GM21423 (cell line): ENCODE measurements around the gene ABLIM2.

Experiments used
- ATAC-seq: cut with Tn5 transposase; IDR thresholded peaks from one replicate; pipeline ENCODE4 v1.9.1; 2021; ENCODE audit warnings: mild to moderate bottlenecking, moderate library complexity; ENCODE audit not compliant: unreplicated experiment

The ABLIM2 gene

DNA sequence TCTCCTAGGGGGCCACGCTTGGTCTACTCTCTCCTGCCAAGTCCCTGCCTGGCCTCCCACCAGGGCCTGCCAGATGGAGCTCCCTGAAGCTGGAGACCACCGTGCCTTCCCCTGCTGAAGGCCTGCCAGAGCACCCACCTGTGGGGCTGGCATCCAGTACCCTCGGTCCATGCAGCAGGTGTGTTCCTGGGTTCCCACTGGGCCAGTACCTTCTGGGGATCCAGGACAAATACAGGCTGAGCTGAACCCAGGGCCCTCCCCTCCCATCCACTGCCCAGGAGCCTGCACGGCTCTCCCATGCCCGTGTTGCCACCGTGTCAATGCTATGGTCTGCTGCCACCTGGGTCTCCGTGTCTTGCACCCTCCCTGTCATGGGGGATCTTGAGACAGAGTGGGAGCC, 68.8 kb downstream of the ABLIM2 start:
- no peak for ATAC-seq

DNA sequence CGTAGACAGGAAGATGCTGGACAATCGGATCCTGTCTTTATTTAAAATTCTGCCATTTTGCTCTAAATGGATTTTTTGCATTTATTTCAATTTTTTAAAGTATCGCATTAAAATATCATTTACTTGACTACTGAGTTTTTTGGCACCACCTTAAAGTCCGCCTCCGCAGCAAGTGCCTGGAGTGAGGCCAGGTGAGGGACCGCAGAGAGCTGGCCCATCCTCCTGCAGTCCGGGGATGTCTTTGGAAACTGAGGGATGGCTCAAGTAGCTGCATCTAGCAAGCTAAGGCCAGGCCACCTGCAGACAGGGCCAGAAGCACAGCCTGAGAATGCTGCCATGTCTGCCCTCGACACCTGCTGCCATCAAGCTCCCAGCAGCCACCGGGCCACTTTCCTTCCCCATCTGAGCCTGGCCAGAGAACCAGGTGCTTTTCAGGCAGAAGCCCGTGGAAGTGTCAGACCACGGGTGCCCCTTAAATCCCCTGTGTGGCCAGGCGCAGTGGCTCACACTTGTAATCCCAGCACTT, 69.6 kb downstream of the ABLIM2 start:
- ATAC-seq, result no peak

DNA sequence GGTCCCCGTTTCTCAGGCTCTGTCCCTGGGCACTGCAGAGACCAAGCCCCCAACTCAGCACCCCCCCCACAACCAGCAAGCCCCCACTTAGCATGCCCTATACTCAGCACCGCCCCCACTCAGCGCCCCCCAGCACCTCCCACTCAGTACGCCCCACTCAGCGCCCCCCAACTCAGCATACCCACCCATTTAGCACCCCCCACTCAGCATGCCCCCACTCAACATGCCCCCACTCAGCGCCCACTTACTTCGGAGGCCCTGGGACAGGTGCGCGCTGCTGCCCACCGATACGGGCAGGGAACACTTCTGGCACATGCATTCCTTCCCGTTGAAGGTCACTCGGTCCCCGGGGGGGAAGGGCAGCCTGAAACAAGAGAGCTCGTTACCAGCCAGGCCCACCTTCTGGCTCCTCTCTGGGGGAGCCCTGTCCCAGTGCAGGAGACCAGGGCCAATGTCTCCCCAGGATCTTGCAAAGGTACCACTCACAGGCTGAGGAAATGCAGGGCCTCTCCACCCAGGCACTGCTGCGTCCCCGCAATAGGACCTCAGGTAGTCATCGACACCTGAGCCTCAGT, 70.6 kb downstream of the ABLIM2 start:
- ATAC-seq, result no peak

DNA sequence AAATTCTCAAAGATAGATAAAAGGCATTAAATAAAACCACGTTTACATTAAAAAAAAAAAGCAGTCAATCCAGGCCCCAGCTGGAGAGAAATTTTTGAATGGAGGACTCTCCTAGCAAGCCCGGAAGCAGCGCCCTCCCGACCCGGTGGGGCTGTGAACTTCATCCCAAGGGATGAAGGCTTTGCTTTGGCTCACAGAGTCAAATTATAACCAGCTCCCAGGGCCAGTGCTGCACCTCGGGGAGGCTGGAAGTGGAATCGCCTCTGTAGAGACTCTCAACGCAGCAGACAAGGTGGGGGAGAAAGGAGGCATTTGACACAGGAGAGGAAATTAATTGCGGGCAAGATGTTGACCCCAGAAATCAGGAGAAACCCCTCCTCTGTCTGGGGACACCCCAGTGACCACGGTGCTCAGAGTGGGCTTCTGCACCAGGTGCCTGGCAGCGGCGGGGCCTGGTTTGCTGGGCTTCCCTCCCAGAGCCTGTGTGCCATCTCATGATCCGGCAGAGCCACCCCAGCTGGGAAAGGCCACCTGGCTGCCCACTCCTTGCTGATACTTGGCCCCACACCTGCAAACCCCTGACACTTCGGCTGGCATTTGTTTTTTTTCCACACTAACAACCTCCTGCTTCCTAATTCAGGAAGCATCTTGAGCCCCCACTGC, 71.7 kb downstream of the ABLIM2 start:
- ATAC-seq, result no peak

DNA sequence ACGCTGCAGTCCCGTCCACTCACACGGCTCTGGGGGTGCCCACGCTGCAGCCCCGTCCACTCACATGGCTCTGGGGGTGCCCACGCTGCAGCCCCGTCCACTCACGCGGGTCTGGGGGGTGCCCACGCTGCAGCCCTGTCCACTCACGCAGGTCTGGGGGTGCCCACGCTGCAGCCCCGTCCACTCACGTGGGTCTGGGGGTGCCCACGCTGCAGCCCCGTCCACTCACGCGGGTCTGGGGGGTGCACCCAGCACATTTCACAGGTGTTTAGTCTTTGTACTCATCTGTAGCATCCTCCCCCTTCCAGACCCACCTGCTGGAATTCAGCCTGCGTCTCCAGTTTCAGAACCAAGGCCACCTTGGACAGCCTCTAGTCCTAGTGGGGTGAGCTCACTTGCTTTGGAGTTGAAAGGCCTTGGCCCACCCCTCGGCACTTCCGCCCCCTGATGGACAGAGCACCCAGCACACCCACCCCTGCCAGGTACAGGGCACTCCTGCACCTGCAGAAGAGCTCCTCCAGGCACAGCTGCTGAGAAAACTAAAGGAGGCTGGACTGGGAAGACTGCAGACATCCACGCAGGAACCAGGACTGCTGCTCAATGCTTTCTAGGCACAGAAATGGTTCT, 73.0 kb downstream of the ABLIM2 start:
- ATAC-seq, result no peak

DNA sequence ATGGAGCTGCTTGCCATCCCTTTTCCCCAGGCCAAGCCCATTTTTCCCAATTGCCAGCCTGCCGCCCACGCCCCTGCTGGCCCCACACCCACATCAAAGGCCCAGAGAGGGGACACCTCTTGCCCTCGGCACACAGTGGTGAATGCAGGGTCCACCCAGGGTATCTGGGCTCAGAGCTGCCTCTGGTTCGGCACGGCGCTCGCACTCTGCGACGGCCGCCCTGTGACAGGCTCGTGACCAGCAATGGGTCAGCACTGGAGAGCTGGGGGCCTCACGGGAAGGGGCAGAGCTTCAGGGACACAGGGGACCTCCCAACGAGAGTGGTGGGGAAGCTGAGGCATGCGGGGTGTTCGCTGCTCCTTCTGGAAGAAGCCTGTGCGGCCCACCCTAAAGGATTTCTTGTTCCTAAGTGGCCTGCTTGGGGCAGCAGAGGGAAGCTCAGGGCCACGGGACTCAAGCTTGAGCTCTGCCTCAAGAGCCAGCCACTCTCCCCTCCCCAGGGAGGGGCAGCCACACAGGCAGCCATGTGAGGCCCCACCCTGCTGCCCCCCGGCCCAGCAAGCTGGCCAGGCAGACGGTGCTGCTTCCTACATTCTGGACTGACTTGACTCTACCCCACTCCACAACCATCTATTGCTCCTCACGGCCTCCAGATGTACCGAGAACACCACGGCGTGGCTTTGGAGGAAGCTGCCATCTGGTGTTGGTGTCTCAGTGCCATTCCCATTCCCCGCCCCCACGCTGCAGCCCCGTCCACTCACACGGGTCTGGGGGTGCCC, 73.7 kb downstream of the ABLIM2 start:
- no peak for ATAC-seq

DNA sequence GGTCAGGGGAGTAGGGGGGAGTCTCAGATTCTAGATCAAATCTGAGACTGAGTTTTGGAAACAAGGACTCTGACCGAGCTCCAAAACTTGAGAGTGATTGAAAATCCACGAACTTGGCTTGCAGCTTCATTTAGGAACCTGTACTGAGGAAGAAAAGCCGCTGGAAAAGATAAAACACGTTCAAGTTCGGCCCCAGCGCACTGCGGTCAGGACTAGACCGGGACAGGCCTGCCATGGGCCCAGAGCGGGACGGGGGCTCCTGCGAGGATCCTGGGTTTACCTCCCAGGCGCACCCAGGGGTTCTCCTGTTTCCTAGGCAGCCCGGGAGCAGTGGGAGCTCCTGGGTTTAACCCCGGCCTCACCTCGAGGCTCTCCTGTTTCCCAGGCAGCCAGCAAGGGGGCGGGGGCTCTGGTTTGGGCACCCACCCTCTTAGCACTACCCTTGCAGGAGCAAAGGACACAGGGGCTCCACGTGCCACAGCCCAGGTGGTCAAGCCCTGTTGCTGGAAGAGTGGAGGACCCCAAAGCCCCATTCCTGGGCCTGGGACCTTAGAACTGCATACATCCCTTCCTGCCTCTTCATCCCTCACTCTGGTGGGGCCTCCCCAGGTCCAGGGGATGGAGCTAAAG, 74.5 kb downstream of the ABLIM2 start:
- no peak for ATAC-seq

DNA sequence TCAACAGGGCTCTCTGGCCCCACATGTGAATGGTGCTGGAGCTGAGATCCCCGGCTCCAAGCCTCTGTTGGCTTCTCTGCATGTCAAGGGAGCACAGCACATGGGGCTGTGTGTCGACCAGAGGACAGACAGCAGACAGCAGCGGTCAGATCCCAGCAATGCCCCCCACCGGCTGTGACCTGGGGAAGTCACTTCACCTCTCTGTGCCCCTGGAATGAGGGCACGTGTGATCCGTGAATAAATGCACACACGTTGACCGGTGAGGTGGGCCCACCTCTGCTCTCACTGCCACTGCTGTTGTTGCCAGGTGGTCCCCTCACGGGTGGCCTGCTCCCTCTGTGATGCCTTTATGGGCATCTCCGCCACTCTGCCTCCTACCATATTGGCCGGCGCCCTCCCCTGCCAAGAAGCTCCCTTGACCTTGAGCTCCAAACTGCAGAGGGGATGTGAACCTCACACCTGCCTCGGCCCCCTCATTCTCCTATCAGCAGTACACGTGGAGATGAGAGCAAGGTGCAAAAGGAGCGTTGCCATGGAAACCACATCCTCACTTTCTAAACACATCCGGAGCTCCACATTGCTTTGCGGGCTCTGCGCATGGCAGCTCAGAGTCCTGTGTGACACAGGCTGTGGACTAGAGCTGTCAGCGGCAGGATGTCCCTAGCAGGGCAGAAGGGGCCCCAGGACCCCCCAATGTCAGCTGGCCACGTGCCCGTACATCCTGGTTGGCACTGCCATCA, 75.4 kb downstream of the ABLIM2 start:
- ATAC-seq, result no peak

DNA sequence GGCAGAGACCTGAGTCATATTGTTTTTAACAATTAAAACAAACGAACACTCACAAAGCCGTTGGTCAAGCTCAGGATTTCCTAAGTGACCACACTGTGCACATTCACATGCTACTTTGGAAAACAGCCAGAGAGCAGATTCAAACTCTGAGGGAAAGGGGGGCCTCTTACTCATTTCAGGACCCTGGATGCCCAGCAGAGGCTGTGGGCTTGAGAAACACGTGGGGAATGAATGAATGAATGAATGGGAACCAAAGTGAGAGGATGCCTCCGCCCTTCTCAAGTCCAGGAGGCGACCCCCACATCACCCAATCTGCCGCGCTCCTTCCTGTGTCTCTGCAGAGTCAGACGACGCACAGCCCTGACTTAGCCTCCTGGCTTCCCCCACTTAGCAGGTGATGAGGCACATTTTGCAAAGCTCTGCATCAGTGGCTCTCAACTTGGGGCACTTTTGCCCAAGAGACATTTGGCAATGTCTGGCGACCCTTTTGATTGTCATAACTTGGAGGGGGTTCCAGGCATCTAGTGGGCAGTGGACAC, 76.0 kb downstream of the ABLIM2 start:
- no peak for ATAC-seq

DNA sequence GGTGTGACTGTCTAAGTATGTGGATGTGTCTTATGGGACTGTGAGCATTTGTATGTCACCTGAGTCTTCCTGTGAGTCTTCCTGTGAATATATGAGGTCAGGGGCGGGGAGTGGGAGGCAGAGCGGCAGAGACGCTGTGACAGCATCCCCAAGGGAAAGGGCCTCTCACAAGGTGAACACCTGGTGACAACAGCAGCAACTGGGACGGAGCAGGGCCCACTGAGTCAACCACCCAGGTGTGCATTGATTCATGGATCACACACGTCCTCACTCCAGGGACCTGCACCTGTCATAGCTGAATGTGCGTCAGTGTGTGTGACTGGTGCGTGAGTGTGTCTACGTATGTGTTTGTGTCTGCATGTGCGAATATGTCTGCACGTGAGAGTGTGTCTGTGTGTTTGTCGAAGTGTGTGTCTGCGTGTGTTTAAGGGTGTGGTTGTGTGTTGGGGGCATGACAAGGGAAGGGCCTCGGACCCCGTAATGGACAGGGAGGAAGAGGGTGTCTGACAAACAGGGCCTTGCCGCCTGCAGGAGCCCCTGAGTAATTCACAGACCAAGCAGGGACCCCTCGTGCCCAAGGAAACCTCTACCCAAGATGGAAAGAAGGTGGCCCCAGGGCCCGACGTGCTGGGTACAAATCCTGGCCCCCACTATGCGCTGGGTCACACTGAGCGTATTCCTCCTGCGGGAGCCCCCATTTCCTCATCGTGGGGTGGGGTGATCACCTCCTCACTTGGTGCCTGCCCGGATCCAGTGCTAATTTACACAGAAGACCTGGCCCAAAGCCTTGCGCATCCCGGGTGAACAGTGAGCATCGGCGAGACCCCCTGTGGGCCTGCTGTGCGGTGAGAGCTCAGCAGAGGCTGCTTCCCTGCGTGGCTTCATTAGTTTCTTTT, 76.7 kb downstream of the ABLIM2 start:
- ATAC-seq, result no peak

DNA sequence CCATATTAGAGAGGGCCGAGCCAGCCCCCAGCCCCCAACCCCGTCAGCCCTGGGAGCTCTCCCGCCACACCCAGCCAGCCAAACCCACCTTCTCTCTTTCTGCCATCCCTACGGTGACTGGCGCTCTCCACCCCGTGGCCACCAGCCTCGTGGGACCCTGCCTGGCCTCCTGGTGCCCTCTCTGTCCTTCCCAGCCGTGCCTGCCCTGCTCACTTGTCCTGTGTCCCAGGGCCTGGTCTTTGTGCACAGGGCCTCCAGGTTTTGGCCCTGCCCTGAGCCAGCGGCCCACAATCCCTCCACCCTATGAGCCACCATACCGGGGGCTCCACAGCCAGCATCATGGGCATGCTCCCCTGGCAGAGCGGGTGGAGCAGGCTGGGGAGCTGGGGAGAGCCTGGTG, 77.4 kb downstream of the ABLIM2 start:
- no peak for ATAC-seq

DNA sequence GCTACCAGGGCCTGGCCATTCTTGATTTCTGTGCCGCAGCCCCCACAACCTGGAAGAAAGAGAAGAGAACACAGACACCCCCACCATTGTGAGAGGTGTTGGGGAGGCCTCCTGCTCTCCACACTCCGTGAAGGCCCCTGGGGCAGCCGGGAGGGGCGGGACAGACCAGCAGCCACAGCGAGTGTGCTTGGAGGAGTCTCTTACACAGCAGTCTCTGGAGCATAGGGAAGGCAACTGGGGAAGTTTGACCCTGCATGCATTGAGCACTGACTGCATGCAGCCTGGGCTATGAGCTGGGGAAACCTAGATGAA, 77.9 kb downstream of the ABLIM2 start:
- no peak for ATAC-seq

DNA sequence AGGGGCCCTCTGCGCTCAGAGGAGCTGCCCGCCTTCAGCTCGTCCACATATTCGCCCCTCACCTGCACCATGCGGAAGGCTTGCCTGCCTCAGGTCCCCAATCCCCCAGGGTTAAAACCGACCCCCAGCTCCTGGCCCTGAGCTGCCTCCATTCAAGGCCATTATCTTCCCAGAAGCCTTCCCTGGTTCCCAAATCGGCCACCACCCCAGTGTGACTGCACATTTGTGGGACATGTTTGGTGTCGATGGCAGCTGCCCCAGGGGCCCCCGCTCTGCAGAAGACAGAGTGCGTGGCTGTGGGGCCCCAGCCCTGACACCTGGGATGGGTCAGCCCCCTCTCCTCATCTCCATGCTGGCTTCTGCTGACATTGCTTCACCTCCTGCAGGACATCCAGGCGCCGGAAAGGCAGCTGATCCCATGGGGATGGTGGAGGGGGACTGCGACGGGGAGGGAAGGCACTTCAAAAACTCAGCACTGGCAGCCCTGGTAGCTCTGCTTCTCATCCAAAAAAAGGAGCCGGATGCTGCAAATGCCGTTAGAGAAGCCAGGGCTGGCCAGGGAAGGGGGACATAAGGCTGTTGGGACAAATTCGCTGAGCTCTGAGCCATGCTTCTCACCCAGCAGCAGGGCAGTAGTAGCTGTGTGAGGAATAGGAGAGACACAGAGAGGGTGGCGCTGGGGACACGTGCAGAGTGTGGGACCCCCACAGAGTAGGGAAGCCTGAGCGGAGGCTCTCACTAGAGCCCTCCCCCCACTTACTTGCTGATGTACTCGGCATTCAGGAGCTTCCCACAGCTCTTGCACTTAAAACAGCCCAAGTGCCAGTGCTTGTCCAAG, 78.5 kb downstream of the ABLIM2 start:
- no peak for ATAC-seq

DNA sequence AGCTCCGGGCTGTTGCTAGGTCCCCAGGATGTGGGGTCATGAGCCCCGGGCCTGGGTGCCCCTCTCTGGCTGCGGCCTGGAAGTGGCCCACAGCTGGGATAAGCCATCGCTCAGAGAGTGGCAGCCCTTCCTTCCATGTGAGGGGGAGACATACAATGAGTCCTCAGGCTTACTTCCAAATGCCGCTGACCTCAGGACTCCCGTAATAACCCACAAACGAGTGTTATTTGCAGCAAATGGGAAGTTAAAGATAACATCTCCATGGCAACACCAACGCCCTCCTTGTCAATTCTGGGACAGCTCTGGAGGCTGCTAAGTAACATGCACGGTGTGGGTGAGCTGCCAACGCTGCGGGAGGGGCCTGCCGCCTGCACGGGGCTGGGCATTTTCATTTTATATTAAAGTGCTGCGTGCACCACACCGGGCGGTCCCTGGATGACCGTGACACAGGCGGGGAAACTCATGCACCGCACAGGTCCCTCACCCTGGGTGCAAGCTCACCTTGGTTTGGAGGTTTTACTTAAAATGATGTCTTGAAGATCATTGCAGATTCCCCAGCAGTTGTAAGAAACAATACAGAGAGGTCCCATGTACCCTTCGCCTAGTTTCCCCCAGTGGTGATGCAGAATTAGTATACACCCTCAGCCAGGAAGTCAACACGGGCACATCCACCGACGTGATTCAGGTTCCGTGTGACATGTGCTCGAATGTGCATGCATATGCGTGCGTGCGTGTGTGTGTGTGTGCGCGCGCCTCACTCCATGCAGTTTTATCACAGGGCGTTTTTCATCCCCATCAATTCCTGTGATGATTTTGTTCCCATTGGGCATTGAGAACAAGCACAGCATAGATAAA, 79.4 kb downstream of the ABLIM2 start:
- no peak for ATAC-seq

DNA sequence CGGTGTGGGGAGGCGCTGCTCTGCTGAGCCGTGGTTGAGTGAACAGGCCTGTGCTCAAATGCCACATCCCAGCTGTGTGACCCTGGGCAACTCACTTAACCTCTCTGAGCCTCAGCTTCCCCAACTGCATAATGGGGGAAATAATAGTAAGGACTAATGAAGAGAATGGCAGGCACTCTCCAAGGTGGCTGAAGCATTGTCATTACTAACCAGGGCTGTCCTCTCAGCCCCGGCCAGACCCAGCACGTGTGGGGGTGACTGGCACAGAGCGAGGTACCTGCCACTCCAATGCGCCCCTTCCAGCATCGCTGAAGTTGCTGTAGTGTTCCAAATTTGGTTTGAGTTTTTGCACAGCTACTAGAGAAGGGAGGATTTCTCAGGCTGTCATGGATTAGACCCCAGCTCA, 80.0 kb downstream of the ABLIM2 start:
- ATAC-seq, result no peak

DNA sequence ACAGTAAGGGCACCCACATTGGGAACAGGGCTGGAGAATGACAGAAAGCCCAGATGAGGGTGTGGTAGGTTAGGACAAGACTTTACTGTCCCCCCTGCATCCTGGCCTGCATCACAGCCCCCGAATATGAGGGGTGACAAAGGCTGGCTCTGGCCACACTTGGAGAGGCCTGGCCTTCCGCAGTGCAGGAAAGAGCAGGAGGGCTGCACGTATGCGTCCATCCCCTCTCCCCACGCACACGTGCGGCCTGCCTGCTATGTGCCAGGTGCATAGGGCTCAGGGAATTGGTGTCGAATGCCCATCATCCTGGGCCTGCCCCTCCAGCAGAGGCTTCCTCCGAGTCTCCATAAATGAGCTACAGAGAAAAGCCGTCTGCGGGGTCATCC, 80.5 kb downstream of the ABLIM2 start:
- no peak for ATAC-seq
